Erythroblast (primary cell): ENCODE data around the gene PRELP.

Experiments
- DNase-seq, 2 experiments: peaks; one replicate each; lab custom pipeline; 2025; lab: John Stamatoyannopoulos, UW
- GATA1 ChIP-seq: IDR thresholded peaks from 2 replicates; pipeline ENCODE4 v1.6.1; 2011; ENCODE audit warnings: low read depth, mild to moderate bottlenecking, control low read depth, low read length, moderate library complexity
- POLR2A ChIP-seq: IDR thresholded peaks from 2 replicates; pipeline ENCODE4 v1.6.1; 2011; ENCODE audit warnings: mild to moderate bottlenecking, low read length

PRELP gene

DNA sequence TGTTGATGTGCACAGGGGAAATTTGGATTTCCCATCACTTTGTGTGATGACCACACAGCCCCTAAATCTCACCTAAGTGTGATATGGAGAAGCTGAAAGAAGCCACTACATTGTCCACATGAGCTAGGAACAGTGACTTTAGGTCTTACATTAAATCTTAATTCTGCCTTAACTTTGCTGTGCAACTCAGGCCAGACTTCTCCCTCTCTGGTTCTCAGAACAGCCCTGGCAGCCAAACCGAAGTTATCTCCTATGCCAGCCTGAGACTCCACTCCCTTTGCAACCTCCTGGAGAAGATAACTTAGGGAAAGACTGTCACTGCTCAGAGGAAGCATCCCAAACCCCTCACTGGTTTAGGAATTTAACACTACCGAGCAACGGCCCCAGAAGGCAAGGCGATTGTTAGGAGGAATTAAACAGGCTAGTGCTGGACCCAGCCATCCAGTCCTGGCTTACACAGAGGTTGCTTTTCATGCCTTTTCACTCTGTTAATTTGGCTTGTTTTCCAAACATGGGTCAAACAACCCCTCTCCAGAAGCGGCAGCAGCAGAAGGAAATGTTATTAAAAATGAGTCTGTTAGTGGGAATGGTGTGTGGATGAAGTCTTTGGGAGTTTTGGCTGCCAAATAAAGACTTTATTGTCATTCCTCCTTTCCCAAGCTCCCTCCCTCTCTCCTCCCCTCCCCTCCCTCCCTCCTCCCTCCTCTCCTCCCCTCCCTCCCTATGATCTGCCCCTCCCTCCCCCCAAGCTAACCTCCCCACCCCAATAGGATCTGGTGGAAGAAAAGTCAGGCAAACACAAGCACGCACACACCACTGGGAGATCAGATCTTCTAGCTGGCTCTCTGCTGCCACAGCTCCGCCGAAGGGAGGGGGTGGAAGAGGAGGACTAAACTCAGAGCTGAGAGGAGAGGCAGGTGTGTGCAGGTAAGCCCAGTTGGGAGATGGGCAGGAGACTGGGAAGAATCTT, at the start of gene PRELP:
PRELP (plus strand) TSS at position 795 of the 970 bp plus-strand sequence. CDS start 7,379 bp downstream, outside the sequence.
- DNase-seq, result no peak

DNA sequence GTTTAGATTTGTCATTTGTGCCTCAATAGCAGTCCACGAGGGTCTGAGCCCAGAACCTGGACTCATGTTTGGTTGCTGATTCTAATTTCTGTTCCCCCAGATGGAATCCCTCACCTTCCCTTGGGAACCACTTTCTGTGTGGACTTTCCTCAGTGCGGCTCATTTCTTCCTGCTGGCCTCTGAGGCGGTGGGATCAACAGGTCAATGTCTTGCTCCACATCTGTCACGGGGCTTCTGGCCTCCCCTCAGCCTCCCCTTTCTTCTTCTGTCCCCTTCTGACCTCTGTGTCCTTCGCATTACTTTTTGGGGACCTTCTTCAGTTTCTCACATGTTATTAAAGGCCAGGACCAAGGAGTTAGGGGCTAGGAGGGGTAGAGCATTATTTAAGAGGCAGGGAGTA, 49.2 kb upstream of the PRELP start:
- no peak for DNase-seq
- TF ChIP-seq GATA1, result no peak
- no peak for TF ChIP-seq POLR2A

More for the DNA sequence above, at the start of gene PRELP:
- no peak for TF ChIP-seq GATA1
- no peak for TF ChIP-seq POLR2A

DNA sequence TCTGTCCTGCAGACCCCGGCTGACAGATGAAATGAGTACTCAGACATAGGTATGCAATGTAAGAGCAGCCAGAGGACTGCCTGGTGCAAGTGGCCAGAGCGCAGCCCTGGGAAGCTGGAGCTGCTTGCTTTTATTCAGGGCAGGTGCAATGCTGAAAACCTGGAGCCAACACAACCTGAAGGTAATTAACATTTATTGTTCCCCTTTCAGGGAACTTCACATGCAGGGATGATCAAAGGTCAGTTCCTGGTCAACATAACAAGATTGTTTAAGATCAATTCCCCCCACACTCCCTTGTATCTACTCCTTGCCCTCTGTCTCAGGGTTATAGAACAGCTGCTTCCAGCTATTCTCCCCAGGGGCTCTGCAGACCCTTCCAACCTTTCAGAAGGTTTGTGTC, 48.7 kb upstream of the PRELP start:
- TF ChIP-seq POLR2A, result no peak
- TF ChIP-seq GATA1, result no peak
- no peak for DNase-seq

DNA sequence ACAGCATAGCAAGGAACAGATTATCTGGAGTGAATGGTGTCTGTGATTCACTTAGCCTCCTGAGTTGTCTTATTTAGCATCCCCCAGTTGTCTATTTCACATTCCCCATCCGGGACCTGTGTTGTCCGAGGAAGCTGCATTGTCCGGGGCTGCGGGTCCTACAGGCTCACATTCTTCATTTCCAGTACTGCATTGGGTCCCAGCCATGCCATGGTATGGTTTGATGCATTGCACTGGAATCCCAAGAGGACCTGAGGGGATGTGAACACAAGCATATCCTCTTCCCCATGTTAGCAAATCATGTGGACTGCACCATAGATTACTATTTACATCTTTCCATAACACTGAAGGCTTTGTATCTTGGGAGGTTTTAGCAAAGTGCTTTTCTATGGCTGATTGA, 48.2 kb upstream of the PRELP start:
- DNase-seq, result no peak
- TF ChIP-seq GATA1 (no peak), POLR2A (no peak)

DNA sequence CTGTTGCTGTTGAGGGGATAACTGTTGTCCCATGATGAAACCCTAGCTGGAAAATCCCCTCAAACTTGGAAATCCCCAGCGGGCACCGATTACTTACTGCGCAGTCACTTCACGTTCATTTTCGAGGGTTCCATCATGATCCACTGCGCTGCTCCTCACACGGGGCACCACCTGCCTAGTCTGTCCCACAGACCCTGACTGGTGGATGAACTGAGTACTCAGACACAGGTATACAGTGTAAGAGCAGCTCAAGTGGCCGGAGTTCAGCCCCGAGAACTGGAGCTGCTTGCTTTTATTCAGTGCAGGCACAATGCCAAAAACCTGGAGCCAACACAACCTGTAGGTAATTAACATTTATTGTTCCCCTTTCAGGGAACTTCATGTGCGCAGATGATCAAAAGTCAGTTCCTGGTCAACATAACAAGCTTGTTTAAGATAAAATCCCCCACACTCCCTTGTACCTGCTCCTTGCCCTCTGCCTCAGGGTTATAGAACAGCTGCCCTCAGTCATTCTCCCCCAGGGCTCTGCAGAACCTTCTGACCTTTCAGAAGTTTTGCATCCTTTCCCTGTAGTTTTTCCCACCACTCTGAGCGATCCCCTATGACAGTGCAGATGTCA, 46.5 kb upstream of the PRELP start:
- TF ChIP-seq POLR2A (no peak), GATA1 (no peak)
- no peak for DNase-seq

GRCh38 chr1:203435615-203436014, 40.0 kb upstream of the PRELP start:
- no peak for DNase-seq
- TF ChIP-seq GATA1, result no peak
- no peak for TF ChIP-seq POLR2A

DNA sequence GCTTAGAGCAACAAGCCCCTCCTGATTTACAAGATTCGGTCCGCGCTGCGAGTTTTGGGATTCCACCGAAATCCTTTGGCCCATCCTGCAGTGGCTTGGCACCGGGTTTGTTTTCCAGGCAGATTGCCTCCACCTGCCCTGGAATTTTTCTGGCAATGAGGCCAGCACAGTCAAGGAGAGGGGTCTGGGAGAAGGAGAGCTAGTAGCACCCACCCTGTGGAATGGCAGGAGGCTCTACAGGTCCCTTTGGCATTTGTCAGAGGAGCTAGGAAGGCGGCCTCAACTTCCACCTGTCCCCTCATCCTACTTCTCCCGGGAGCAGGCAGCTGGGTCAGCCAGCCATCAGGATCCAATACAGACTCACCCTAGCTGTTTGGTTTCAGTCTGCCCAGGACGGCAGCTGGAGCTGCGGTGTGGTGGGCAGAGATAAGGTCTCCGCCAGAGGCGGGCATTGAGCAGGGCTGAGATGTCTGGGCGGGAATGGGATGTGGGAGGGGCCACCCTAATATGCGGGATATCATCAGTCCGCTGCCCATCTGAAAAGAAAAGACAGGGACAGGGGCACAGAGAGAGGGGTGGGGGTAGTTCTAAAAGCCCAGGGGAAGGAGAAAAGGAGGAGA, 37.8 kb upstream of the PRELP start:
- no peak for DNase-seq
- TF ChIP-seq GATA1, result no peak

GRCh38 chr1:203439131-203439730, 36.4 kb upstream of the PRELP start:
- no peak for TF ChIP-seq POLR2A
- no peak for TF ChIP-seq GATA1
- no peak for DNase-seq

DNA sequence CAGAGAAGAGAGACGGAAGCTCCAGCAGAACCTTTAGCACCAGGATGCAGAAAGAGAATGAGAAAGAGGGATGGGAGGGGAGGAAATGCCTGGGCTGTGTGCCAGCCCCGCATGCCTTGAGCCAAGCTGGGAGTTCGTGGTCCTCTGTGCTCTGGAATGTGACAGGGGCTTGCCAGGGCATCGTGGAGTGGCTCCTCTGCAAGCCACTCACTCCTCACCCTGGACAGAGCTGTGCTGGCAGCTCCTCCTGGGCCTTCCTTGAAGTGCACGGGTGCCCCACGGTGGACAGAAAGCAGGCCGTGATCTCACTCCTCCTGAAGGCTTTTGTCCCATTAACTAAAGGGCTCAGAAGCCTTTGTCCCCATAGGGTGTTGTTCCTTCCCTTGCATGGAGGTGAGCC, 34.8 kb upstream of the PRELP start:
- DNase-seq, result peak in 1 of 2 experiments; percentile 4
- no peak for TF ChIP-seq POLR2A
- TF ChIP-seq GATA1, result no peak

DNA sequence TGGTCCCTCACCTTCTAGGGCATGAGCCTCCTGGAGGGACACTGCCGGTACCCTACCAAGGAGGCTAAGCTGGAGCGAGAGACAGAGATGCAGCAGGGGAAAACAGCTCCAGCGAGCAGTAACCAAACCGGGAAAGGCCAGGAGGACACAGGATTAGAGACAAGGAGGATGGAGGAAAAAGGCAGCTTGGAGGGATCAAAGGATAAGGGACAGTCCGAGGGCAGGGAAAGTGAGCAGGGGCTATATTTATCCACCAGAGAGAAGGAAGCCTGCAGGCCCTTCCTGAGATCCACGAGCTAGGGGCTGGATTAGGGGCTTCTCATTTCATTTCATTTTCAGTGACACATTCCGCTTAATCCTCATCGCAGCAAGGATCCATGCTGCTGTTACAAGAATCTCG, 33.8 kb upstream of the PRELP start:
- no peak for TF ChIP-seq GATA1
- TF ChIP-seq POLR2A, result no peak
- no peak for DNase-seq

DNA sequence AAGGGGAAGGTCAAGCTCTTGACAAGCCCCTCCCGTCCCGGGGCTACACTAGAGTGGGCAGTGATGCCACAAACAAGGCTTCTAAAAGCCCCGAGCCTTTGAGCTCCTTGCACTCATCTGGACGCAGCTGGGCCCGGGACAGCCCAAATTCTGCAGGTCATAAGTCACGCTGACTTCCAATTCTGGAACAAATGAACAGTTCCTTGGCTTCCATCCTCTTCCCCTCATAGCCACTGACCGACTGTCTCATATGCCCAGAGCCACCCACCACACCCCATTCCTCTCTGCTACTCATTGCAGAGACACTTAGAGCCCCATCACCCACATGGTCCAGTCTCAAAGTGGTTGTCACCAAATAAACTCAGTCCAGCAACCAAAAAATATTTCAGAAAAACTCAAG, 32.8 kb upstream of the PRELP start:
- DNase-seq, result no peak
- TF ChIP-seq POLR2A (no peak), GATA1 (no peak)

DNA sequence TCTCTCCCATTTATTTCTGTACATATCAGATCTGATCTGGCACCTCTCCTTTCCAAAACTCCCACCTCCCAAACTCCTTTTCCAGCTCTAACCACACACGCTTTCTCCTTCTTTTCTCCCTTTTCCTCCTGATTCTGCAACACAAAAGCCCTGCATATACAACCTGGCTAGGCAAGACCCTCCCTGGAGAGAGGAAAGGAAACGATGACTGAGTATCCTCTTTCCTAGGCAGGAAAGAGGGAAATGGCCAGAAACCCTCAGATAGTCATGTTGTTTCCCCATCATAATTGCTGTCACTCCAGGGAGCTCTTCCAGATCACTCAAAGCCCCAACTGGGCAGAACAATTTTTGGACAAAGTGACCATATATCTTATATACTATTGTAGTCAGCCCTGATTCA, 32.3 kb upstream of the PRELP start:
- TF ChIP-seq GATA1 (no peak), POLR2A (no peak)
- no peak for DNase-seq

DNA sequence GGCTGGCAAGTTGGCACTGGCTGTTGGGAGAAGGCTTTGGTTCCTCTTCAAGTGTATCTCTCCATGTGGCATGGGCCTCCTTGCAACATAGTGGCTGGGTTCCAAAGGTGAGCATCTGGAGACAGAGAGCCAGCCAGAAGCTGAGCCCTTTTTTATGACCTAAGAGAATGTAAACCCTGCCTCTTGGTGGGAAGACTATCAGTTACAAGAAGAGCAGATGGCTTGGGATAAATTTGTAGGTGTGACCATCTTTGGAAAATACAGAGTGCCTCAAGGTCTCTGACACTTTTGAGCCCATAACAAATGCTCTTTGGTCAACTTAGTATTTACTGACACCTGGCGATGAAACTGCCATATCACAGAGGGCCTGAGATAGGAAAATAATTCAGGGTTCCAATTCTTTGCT, 31.4 kb upstream of the PRELP start:
- DNase-seq, result no peak
- TF ChIP-seq GATA1 (no peak), POLR2A (no peak)
